LNCAP (cell line): ENCODE data around the gene CNP.

ENCODE experiments used
- TF ChIP-seq, protein P1 (sequence below): fragments of 450-650 bp; IDR thresholded peaks from 2 replicates; pipeline ENCODE4 v1.5.1; 2017; ENCODE audit warnings: mild to moderate bottlenecking

Gene CNP

DNA sequence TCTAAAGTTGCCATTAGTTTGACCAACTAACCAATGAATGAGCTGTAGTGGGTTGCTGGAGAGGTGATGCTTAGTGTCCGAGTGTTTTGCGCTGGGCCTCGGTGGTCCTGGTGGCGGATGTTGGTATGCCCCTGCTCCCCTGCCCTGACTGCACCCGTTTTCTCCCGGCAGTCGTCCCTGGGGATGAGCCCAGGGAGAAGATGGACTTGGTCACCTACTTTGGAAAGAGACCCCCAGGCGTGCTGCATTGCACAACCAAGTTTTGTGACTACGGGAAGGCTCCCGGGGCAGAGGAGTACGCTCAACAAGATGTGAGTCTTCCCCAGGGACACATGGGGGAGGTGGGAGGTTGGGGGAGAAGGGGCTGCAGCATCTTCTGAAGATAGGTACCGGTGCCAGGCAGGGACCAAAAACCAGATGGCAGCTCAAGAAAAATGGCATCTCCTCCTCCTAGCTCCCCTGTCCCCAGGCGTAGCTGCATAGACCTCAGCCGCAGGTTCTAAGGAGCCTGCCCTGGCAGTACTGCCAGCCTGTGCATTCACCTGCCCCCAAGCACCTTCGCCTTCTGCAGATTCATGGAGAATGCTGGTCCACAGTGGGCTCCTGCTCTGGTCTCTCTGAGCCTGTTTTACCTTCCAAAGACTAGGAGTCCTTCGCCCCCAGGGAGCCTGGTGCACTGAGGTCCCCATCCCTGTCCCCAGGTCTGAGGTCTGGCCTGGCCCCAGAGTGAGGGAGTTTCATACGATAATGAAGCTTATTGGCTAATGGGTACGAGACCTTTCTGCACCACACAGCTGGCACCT is 5.3 kb downstream of the CNP start:
- TF ChIP-seq, protein P1, sequence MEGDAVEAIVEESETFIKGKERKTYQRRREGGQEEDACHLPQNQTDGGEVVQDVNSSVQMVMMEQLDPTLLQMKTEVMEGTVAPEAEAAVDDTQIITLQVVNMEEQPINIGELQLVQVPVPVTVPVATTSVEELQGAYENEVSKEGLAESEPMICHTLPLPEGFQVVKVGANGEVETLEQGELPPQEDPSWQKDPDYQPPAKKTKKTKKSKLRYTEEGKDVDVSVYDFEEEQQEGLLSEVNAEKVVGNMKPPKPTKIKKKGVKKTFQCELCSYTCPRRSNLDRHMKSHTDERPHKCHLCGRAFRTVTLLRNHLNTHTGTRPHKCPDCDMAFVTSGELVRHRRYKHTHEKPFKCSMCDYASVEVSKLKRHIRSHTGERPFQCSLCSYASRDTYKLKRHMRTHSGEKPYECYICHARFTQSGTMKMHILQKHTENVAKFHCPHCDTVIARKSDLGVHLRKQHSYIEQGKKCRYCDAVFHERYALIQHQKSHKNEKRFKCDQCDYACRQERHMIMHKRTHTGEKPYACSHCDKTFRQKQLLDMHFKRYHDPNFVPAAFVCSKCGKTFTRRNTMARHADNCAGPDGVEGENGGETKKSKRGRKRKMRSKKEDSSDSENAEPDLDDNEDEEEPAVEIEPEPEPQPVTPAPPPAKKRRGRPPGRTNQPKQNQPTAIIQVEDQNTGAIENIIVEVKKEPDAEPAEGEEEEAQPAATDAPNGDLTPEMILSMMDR, result no peak

DNA sequence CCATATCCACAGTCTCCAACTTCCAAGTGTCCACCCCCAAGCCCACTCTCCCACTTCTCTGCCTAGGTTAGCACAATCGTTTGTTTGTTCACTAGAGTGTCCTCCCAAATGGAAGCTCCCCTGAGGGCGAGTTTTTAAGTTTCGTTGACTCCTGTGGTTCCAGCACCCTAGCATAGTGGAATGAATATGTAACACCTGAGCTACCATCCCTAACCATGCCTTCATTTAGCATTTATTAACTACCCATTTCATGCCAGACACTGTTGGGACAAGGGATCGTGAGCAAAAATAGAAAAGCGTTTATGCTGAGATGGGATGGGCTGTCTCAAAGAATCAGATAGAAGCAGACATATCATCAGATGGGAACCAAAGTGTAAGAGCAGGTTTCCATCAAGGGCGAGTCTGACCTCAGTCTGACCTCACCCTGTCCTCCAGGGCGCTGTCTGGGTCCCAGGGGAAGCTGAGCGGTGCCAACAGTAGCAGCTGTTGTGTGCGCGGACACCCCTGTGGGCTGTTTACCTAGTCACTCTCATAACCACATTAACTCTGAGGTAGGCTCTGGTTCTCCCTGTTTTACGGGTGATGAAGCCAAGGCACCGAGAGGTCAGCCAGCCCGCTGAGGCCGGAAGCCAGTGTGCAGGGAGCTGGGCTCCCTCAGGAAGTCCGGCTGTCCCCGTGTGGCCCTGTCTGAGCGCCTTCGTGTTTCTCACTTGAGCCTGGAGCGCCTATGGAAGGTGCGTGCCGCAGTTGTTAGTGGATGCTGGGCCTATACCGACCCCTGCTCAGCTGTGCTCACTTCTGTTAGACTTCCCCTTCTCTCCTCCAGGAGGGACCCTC is 6.2 kb downstream of the CNP start:
- TF ChIP-seq, protein P1, result no peak

DNA sequence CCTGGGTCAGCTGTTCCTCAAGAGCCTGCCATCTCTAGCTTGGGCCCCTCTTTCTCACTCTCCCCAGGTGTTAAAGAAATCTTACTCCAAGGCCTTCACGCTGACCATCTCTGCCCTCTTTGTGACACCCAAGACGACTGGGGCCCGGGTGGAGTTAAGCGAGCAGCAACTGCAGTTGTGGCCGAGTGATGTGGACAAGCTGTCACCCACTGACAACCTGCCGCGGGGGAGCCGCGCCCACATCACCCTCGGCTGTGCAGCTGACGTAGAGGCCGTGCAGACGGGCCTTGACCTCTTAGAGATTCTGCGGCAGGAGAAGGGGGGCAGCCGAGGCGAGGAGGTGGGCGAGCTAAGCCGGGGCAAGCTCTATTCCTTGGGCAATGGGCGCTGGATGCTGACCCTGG is 6.8 kb downstream of the CNP start:
- TF ChIP-seq, protein P1, result no peak

DNA sequence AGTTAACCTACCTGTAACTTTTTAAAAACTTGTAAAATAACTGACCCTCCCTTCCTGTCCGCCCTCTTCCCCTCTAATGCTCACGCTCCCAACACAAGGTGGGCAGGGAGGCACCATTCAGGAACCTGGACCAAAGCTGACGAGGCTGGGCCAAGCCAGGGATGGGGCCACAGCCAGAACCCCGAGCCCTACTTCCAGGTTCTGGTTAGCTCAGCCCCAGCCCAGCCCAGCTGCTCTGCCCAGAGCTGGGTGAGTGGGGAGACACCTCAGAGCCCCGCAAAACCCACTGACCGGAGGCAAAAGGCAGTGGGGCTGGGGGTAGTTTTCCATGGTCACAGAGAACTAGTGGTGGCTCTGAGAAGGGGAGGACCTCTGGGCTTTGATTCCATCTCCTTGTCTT is 7.4 kb downstream of the CNP start:
- TF ChIP-seq, protein P1, result no peak

DNA sequence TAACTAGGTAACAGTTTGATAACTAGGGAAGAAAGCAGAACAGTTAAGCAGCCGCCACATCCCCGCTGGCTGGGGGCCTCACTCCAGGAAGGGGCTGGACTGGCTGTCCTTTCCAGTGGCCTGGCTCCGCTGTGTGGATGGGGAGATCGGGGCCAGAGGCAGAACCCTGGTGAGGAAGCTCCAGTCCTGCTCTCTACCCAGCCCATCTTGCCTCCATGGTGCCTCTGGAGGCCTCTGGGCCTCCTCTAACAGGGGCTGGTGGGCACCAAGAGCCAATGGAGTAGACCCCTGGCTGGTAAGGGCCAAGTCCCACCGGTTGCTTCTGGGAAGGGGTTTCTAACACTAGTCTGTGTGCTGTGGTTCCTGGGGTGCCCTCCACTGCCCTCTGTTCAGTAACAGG is 8.1 kb downstream of the CNP start:
- TF ChIP-seq, protein P1, result no peak

DNA sequence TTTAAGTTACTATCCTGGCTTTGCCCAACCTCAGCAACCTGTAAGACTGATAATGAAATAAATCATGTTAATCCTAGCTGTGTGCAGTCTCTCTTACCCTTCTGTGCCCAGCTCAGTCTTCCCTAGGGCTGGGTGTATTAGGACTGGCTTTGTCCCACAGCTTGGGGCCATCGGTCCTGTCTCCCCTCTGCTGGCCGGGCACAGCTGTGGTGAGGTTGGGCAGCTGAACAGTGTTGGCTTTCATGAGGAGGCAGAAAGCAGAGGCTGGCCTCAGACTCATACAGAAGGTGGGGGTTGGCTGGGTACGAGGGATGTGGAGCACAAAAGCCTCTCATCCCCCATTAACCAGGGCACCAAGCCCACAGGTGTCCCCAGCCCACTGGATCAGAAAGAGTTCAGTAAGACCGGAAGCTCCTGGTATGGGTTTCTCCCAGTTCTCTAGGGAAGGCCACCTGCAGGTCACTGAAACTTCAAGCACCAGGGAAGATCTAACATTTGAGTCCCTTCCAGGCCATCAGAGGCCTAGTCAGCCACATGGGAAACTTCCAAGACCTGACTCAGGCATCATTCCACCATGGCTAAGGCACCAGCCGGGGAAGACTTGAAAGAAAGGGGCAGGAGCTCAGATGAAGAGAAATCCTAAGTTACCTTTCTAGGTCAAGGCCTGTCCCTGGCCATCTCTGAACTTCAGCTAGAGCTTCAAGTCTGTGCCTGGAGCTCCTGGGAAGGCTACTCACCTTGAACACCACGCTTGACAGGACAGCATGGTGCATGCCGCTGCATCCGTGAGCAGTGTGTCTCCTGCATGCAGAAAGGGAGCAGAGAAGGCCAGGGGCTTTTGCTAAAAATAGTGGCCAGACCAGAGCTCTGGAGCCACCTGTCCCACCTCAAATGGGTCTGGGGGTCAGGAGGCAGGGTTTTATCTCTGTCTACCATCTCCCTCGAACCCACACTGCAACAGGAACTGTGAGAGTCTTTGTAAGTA is 8.8 kb downstream of the CNP start:
- TF ChIP-seq, protein P1, result no peak
